CD4-positive, alpha-beta T cell treated with Interleukin-6 at 100 ng/mL for 8 hours (primary cell): ENCODE data around the gene CES2.

Source experiments
- DNase-seq: peaks from one replicate; pipeline ENCODE4 v3.0.0-alpha.2; 2020; ENCODE audit warnings: mixed read lengths, low spot score

CES2 gene

GRCh38 chr16:66902648-66903543 lies 32.4 kb upstream of the CES2 start:
- DNase-seq, result no peak

GRCh38 chr16:66903544-66904427 lies 31.5 kb upstream of the CES2 start:
- DNase-seq, result no peak

- DNase-seq, result no peak
Measured at GRCh38 chr16:66904428-66904845, 30.9 kb upstream of the CES2 start.

GRCh38 chr16:66904846-66905632 lies 30.3 kb upstream of the CES2 start:
- no peak for DNase-seq

- DNase-seq, result peak; percentile 44
Measured at GRCh38 chr16:66905633-66906539, 29.4 kb upstream of the CES2 start.

- DNase-seq, result no peak
Measured at GRCh38 chr16:66906916-66907836, 28.1 kb upstream of the CES2 start.

GRCh38 chr16:66908116-66908515 lies 27.2 kb upstream of the CES2 start:
- no peak for DNase-seq

GRCh38 chr16:66908762-66909559 lies 26.4 kb upstream of the CES2 start:
- DNase-seq, result no peak

- DNase-seq, result no peak
Measured at GRCh38 chr16:66910175-66910940, 25.0 kb upstream of the CES2 start.

GRCh38 chr16:66911112-66911511 lies 24.2 kb upstream of the CES2 start:
- no peak for DNase-seq

GRCh38 chr16:66911801-66912200 lies 23.5 kb upstream of the CES2 start:
- DNase-seq, result no peak

- DNase-seq, result no peak
Measured at GRCh38 chr16:66913081-66913480, 22.2 kb upstream of the CES2 start.

GRCh38 chr16:66913711-66914110 lies 21.6 kb upstream of the CES2 start:
- DNase-seq, result no peak

GRCh38 chr16:66914541-66914940 lies 20.8 kb upstream of the CES2 start:
- DNase-seq, result no peak

GRCh38 chr16:66915041-66915440 lies 20.3 kb upstream of the CES2 start:
- no peak for DNase-seq

- DNase-seq, result no peak
Measured at GRCh38 chr16:66916518-66916917, 18.8 kb upstream of the CES2 start.

- DNase-seq, result no peak
Measured at GRCh38 chr16:66917741-66918140, 17.6 kb upstream of the CES2 start.

- DNase-seq, result no peak
Measured at GRCh38 chr16:66918355-66918754, 17.0 kb upstream of the CES2 start.
